ENCODE results near the gene CACNG7. TPM values are rescaled to one million over a fixed set of nuclear protein-coding genes. Genes with fewer than 3 reads are reported as not detected.
"Not testable (repeated sequence)": the region's sequence is repeated elsewhere in the genome, so short reads cannot be mapped to it uniquely, and the experiment has no call there.

CACNG7 gene
- total RNA-seq, 2 donors from 2014 or later: 0.16 TPM; not detected in 1

DNA sequence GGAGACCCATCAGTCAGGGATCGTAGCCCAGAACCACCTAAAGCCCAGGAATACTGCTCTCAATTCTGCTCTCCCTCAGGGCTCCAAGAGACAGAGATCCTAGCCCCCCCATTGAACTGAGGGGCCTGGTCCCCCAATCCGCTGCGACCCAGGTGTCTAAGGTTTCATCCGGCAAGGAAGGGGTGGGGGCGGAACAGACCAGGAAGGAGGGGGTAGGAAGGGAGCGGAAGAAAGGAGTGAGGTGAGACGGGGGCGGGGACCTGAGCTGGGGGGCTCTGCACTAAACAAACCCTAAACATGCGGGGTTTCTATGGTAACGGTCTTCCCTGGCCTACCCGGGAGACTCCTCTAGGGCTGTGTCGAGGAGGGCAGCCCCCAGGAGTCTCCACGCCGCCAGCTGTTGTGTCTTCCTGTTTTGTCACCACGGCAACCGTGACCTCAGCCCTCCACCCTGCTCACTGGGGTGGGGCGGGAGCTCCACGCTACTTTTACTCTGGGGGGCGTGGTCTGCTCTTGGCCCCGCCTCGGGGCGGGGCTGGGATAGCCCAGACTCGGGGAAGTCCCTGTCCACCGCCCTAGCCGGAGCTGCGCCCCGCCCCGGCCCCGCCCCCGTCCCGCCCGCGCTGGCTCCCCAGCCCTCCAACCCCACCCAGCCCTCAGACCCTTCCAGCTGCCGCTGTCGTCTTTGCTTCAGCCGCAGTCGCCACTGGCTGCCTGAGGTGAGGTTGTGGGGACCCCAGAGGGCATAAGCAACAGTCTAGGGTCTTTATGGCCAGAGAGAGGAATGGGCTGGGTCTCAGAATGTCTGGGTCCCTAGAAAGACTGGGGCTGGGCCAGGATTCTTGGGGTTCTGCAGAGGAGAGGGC lies 41.6 kb upstream of the CACNG7 start, which contains the start of gene MYADM:
Gene MYADM, plus strand, starts transcription at position 659 of the 866 bp plus-strand sequence. CDS start 5,647 bp downstream, outside the sequence.
- TF ChIP-seq, protein P1, sequence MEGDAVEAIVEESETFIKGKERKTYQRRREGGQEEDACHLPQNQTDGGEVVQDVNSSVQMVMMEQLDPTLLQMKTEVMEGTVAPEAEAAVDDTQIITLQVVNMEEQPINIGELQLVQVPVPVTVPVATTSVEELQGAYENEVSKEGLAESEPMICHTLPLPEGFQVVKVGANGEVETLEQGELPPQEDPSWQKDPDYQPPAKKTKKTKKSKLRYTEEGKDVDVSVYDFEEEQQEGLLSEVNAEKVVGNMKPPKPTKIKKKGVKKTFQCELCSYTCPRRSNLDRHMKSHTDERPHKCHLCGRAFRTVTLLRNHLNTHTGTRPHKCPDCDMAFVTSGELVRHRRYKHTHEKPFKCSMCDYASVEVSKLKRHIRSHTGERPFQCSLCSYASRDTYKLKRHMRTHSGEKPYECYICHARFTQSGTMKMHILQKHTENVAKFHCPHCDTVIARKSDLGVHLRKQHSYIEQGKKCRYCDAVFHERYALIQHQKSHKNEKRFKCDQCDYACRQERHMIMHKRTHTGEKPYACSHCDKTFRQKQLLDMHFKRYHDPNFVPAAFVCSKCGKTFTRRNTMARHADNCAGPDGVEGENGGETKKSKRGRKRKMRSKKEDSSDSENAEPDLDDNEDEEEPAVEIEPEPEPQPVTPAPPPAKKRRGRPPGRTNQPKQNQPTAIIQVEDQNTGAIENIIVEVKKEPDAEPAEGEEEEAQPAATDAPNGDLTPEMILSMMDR (IDR thresholded peaks at IDR 0.05): no peak
- Histone ChIP-seq H3K9me3 (no peaks in the 10 kb centered on the region), H3K36me3 (no peaks in the 10 kb centered on the region), H3K27ac (peak within 1 kb of the TSS; percentile 86), H3K4me1 (peaks cover 7% of the 10 kb centered on the region), H3K9ac (ENCODE audit: low read depth in 2 of 2, low read length in 2 of 2) (peak within 1 kb of the TSS; percentile 86 to 95), H3K4me3 (peak within 1 kb of the TSS; percentile 57), H3K27me3 (no peaks in the 10 kb centered on the region)
- intact Hi-C loops (cut with DNase I): no loop called here
- peak; percentile 100 for DNase-seq

DNA sequence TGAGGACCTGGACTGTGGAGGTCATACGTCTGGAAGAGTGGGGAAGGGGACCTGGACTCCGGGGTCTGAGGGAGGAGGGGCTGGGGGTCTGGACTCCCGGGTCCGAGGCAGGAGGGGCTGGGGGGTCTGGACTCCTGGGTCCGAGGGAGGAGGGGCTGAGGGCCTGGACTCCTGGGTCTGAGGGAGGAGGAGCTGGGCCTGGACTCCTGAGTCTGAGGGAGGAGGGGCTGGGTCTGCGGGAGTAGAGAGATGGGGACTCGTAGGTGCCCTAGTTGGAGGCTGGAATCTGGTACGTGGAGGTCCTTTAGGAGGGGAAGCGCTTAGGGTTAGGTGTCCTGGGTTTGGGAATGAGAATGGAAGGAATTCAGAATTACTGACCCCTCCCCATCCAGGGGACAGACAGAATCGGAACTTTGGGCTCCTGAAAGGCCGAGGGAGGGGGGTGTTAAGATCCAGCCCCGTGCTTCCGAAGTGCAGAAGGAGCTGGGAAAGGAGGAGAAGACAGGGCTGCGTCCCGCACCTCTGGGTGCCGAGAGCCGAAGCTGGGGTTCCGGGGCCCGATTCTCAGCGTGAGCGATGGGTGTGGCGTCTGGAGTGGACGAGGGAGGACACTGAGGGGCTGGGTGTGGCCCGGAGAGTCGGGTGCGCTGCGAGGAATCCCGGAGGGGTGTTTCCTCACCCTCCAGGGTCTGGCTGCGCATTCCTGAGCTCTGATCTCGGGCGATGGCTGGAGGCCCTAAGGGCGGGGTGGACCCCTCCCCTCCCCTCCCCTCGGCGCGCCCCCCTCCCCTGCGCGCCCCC lies 40.8 kb upstream of the CACNG7 start:
- DNase-seq: peak; percentile 70
- Histone ChIP-seq H3K36me3 (no peaks in the 10 kb centered on the region), H3K9ac (ENCODE audit: low read depth in 2 of 2, low read length in 2 of 2) (peak overlapping the region; percentile 86 to 95), H3K9me3 (no peaks in the 10 kb centered on the region), H3K27ac (peak overlapping the region; percentile 86), H3K4me3 (peak overlapping the region; percentile 57), H3K27me3 (no peaks in the 10 kb centered on the region), H3K4me1 (peaks cover 7% of the 10 kb centered on the region)
- TF ChIP-seq, protein P1 (IDR thresholded peaks at IDR 0.05): no peak
- intact Hi-C loops (cut with DNase I): no loop called here

- Histone ChIP-seq H3K27me3 (no peaks in the 10 kb centered on the region), H3K27ac (peak overlapping the region; percentile 86), H3K9me3 (no peaks in the 10 kb centered on the region), H3K9ac (ENCODE audit: low read depth in 2 of 2, low read length in 2 of 2) (peak overlapping the region; percentile 86 to 95), H3K36me3 (peaks cover 3% of the 10 kb centered on the region), H3K4me3 (peak overlapping the region; percentile 57), H3K4me1 (peaks cover 7% of the 10 kb centered on the region)
- intact Hi-C loops (cut with DNase I): no loop called here
- DNase-seq: peak; percentile 92
- TF ChIP-seq, protein P1 (IDR thresholded peaks at IDR 0.05): no peak
Measured at GRCh38 chr19:53868892-53869804, 39.9 kb upstream of the CACNG7 start.

DNA sequence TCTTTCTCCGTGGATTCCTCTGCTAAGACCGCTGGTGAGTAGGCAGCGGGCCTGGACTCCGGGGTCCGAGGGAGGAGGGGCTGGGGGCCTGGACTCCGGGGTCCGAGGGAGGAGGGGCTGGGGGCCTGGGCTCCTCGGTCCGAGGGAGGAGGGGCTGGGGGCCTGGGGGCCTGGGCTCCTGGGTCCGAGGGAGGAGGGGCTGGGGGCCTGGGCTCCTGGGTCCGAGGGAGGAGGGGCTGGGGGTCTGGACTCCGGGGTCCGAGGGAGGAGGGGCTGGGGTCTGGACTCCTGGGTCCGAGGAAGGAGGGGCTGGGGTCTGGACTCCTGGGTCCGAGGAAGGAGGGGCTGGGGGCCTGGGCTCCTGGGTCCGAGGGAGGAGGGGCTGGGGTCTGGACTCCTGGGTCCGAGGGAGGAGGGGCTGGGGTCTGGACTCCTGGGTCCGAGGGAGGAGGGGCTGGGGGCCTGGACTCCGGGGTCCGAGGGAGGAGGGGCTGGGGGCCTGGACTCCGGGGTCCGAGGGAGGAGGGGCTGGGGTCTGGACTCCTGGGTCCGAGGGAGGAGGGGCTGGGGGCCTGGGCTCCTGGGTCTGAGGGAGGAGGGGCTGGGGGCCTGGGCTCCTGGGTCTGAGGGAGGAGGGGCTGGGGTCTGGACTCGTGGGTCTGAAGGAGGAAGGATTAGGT lies 39.1 kb upstream of the CACNG7 start:
- DNase-seq; H3K4me1 ChIP-seq; H3K9me3 ChIP-seq; H3K36me3 ChIP-seq; intact Hi-C loops (cut with DNase I); H3K27me3 ChIP-seq: not testable (repeated sequence)
- Histone ChIP-seq H3K4me3 (peak overlapping the region; percentile 57), H3K9ac (ENCODE audit: low read depth in 2 of 2, low read length in 2 of 2) (peak overlapping the region; percentile 86 to 95), H3K27ac (peak overlapping the region; percentile 86)

- TF ChIP-seq, protein P1 (IDR thresholded peaks at IDR 0.05): no peak
- DNase-seq: peak; percentile 70
- Histone ChIP-seq H3K27ac (peak overlapping the region; percentile 67), H3K4me3 (peak overlapping the region; percentile 26), H3K27me3 (no peaks in the 10 kb centered on the region), H3K9me3 (no peaks in the 10 kb centered on the region), H3K36me3 (peaks cover 6% of the 10 kb centered on the region), H3K4me1 (peaks cover 7% of the 10 kb centered on the region), H3K9ac (ENCODE audit: low read depth in 2 of 2, low read length in 2 of 2) (peak overlapping the region; percentile 26 to 75)
- intact Hi-C loops (cut with DNase I): no loop called here
Measured at GRCh38 chr19:53870485-53870844, 38.6 kb upstream of the CACNG7 start.
